ENCODE data around the gene IL17C. TPM values are rescaled to one million over a fixed set of nuclear protein-coding genes. Genes with fewer than 3 reads are reported as not detected.

Gene IL17C
- total RNA-seq, 1 donor from 2014 or later = 0.26 TPM

DNA sequence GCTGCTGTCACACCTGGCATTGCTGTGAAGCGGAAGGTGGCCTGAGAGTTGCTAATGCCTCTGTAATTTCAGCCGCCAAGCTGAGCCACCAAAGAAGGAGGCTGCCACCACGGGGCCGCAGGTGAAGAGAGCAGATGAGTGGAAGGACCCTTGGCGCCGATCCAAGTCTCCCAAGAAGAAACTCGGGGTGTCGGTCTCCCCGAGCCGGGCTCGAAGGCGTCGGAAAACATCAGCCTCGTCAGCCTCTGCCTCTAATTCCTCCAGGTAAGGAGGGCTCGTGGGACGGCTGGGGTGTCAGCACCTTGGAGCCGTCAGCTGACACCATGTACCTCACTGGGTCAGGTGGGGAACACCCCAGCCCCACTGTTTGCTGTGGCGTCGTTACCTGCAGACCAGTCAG is 16.2 kb upstream of the IL17C start:
- Mint-ChIP-seq H3K36me3 (ENCODE audit: low read depth, unreplicated experiment) (peaks cover 16% of the 10 kb centered on the region), H3K9me3 (ENCODE audit: unreplicated experiment) (no peaks in the 10 kb centered on the region), H3K4me1 (ENCODE audit: unreplicated experiment) (no peaks in the 10 kb centered on the region), H3K4me3 (ENCODE audit: unreplicated experiment) (no peak overlapping the region), H3K27me3 (ENCODE audit: unreplicated experiment) (peaks cover 6% of the 10 kb centered on the region), H3K27ac (ENCODE audit: unreplicated experiment) (no peak overlapping the region)
- TF ChIP-seq, protein P1, sequence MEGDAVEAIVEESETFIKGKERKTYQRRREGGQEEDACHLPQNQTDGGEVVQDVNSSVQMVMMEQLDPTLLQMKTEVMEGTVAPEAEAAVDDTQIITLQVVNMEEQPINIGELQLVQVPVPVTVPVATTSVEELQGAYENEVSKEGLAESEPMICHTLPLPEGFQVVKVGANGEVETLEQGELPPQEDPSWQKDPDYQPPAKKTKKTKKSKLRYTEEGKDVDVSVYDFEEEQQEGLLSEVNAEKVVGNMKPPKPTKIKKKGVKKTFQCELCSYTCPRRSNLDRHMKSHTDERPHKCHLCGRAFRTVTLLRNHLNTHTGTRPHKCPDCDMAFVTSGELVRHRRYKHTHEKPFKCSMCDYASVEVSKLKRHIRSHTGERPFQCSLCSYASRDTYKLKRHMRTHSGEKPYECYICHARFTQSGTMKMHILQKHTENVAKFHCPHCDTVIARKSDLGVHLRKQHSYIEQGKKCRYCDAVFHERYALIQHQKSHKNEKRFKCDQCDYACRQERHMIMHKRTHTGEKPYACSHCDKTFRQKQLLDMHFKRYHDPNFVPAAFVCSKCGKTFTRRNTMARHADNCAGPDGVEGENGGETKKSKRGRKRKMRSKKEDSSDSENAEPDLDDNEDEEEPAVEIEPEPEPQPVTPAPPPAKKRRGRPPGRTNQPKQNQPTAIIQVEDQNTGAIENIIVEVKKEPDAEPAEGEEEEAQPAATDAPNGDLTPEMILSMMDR (IDR thresholded peaks at IDR 0.05; ENCODE audit: unreplicated experiment) = no peak
- no peak for DNase-seq (ENCODE audit: low spot score)

DNA sequence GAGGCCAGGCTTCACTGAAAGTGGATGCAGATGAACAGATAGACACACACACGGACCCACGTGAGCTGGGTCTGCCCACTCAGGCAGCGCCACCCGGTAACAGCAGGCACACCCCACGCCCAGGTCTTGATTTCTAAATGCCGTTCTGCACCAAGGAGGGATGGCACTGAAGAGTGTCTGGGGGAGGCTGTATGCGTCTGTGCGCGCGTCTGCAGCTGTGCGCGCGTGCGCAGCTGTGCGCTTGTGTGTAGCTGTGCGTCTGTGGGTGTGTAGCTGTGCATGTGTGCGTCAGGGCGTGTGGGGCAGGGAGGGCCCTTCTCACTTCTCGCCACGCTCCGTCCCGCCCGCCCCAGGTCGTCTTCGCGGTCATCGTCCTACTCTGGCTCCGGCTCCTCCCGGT is 15.5 kb upstream of the IL17C start:
- TF ChIP-seq, protein P1 (IDR thresholded peaks at IDR 0.05; ENCODE audit: unreplicated experiment) = no peak
- H3K27me3 Mint-ChIP-seq (ENCODE audit: unreplicated experiment) = peaks cover 6% of the 10 kb centered on the region
- no peaks in the 10 kb centered on the region for H3K9me3 Mint-ChIP-seq (ENCODE audit: unreplicated experiment)
- DNase-seq (ENCODE audit: low spot score) = no peak
- peaks cover 19% of the 10 kb centered on the region for H3K36me3 Mint-ChIP-seq (ENCODE audit: low read depth, unreplicated experiment)
- H3K4me1 Mint-ChIP-seq (ENCODE audit: unreplicated experiment) = peaks cover 4% of the 10 kb centered on the region
- peak overlapping the region; percentile 60 for H3K4me3 Mint-ChIP-seq (ENCODE audit: unreplicated experiment)
- H3K27ac Mint-ChIP-seq (ENCODE audit: unreplicated experiment) = no peak overlapping the region

DNA sequence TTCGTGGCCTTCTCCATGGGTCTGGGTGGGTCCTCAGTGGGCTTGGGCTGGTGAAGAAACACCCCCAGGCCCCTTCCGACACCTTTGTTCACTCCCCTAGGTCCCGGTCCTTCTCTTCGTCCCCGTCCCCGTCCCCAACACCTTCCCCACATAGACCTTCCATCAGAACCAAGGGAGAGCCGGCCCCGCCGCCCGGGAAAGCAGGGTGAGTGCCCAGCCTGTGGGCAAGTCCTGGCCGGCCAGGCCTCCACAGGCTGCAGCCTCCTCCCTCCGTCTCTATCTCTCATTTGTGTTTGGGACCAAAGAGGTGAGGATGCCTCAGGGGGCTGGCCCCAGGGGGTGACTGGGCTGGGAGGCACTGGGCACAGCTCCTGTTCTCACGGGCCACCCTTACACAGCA is 14.5 kb upstream of the IL17C start:
- H3K27ac Mint-ChIP-seq (ENCODE audit: unreplicated experiment) = no peak overlapping the region
- no peaks in the 10 kb centered on the region for H3K9me3 Mint-ChIP-seq (ENCODE audit: unreplicated experiment)
- H3K4me3 Mint-ChIP-seq (ENCODE audit: unreplicated experiment) = no peak overlapping the region
- H3K36me3 Mint-ChIP-seq (ENCODE audit: low read depth, unreplicated experiment) = peaks cover 21% of the 10 kb centered on the region
- TF ChIP-seq, protein P1 (IDR thresholded peaks at IDR 0.05; ENCODE audit: unreplicated experiment) = no peak
- DNase-seq (ENCODE audit: low spot score) = no peak
- H3K4me1 Mint-ChIP-seq (ENCODE audit: unreplicated experiment) = peaks cover 4% of the 10 kb centered on the region
- peaks cover 6% of the 10 kb centered on the region for H3K27me3 Mint-ChIP-seq (ENCODE audit: unreplicated experiment)

DNA sequence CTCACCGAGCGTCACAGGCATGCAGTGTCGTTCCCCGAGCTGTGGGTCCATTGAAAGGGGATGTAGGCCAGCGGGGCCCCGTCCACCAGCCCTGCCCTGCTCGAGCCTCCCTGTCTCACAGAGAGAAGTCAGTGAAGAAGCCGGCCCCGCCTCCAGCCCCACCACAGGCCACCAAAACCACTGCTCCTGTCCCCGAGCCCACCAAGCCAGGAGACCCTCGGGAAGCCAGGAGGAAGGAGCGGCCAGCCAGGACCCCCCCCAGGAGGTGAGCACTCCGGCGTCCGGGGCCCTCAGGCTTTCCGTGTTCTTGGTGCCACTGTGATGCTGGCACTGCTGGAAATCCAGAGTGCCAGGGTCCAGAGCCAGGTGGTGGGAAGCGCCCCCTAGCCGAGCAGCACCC is 13.9 kb upstream of the IL17C start:
- TF ChIP-seq, protein P1 (IDR thresholded peaks at IDR 0.05; ENCODE audit: unreplicated experiment) = no peak
- H3K36me3 Mint-ChIP-seq (ENCODE audit: low read depth, unreplicated experiment) = peaks cover 21% of the 10 kb centered on the region
- no peak overlapping the region for H3K4me3 Mint-ChIP-seq (ENCODE audit: unreplicated experiment)
- no peak overlapping the region for H3K27ac Mint-ChIP-seq (ENCODE audit: unreplicated experiment)
- DNase-seq (ENCODE audit: low spot score) = no peak
- H3K4me1 Mint-ChIP-seq (ENCODE audit: unreplicated experiment) = peaks cover 4% of the 10 kb centered on the region
- peaks cover 8% of the 10 kb centered on the region for H3K27me3 Mint-ChIP-seq (ENCODE audit: unreplicated experiment)
- H3K9me3 Mint-ChIP-seq (ENCODE audit: unreplicated experiment) = no peaks in the 10 kb centered on the region

DNA sequence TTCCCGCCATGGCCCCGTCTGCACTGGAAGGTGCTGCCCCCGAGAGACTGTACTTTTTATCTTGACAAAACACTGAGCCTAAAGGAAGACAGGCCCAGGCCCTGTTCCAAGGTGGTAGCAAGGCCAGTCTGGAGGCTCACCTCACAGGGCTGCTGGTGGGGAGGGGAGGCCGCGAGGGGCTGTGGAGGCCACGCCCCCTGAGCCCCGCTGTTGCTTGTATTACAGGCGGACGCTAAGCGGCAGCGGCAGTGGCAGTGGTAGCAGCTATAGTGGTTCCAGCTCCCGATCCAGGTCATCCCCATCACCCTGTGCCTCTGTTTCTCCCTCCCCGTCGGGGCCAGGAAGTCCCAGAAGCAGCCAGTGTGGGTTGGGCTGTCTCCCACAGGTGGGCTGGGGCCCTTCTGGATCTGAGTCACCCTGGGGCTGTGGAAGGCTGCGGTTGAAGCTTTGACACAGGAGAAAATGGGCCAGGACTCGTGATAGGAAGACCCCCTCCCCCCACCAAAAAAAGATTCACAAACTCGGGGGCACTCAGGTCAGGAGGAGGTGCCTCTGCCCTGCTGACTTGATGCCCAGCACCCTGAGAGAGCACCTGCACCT is 13.3 kb upstream of the IL17C start:
- Mint-ChIP-seq H3K4me1 (ENCODE audit: unreplicated experiment) (peaks cover 4% of the 10 kb centered on the region), H3K27ac (ENCODE audit: unreplicated experiment) (no peak overlapping the region), H3K9me3 (ENCODE audit: unreplicated experiment) (no peaks in the 10 kb centered on the region), H3K27me3 (ENCODE audit: unreplicated experiment) (peaks cover 6% of the 10 kb centered on the region), H3K36me3 (ENCODE audit: low read depth, unreplicated experiment) (peaks cover 21% of the 10 kb centered on the region), H3K4me3 (ENCODE audit: unreplicated experiment) (no peak overlapping the region)
- DNase-seq (ENCODE audit: low spot score) = no peak
- TF ChIP-seq, protein P1 (IDR thresholded peaks at IDR 0.05; ENCODE audit: unreplicated experiment) = no peak
